HG03103 (cell line): ENCODE data around the gene NEU2.

ENCODE experiments used
- ATAC-seq: cut with Tn5 transposase; IDR thresholded peaks from one replicate; pipeline ENCODE4 v1.9.1; 2021; ENCODE audit warnings: low read depth; ENCODE audit not compliant: unreplicated experiment

The NEU2 gene

GRCh38 chr2:233072838-233073237 lies 40.4 kb downstream of the NEU2 start:
- no peak for ATAC-seq

- no peak for ATAC-seq
Measured at GRCh38 chr2:233074106-233074505, 41.6 kb downstream of the NEU2 start.

DNA sequence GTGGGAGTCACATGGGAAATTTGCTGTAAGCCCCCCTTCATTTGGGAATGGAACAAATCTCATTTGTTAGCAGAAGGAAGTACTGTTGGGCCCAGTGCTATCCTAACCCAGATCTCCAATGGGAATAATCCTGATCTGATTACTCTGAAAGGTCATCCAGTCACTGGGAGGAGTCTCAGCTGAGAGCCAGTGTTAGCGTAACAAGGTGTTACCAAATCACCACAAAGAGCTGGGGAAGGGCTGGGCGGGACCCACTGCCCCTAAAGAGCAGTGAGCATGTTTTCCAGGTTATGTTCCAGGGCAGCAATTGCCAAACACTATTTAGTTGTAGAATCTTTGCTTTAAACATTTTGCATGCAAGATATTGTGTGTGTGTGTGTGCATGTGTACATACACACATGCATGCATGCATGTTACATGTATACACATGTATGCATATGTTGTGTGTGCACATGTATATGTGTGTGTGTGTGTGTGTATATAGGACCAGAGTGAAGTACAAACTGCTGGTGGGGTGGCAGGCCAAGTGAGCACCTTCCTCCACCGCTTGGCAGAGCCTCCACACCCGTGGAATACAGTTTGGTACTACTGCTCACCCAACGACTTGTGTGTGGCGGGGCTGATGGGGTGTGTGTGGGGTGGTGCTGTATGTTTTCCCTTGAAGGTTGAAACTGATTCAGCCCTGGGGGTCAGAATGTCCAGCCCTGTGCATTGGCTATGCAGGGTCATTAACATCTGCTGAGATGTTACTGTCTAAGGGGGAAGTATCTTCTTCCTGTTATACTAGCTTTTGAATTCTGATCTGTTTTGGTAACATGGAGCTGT lies 42.9 kb downstream of the NEU2 start:
- peak; percentile 23 for ATAC-seq

DNA sequence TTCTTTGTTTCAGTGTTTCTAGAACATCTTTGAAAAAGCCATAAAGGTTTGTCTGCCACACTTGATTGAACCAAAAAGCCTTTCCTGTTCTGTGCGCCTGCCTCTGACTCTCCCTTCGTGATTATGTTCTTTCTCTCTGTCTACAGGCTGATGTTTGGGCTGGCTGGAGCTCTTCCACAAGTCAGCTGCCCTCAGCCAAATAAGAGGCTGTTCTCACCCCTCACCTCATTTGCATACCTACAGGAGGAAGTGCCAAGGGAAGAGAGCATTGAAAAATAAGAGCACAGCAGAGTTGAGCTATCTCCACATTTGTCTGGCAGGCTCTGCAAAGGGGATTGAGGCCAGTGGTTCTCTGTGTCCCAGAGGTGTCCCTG lies 43.5 kb downstream of the NEU2 start:
- peak; percentile 49 for ATAC-seq

DNA sequence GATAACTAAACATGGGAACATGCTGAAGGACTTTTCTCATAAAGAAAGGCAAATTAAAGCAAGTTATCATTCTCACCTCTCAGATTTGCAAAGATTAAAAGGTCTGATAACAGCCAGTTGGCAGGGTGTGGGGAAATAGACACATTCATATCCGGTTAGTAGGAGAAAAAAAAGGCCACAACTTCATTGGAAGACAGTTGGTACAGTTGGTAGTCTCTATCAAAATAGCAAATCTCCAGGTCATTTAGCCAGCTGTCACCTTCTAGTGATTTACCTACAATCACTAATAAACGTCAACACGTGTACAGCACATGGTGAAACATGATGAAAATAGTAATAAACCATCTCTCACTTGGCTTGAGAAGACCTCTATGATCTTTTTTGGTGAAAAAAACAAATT lies 44.3 kb downstream of the NEU2 start:
- no peak for ATAC-seq

- peak; percentile 30 for ATAC-seq
Measured at GRCh38 chr2:233079473-233079877, 47.0 kb downstream of the NEU2 start.

DNA sequence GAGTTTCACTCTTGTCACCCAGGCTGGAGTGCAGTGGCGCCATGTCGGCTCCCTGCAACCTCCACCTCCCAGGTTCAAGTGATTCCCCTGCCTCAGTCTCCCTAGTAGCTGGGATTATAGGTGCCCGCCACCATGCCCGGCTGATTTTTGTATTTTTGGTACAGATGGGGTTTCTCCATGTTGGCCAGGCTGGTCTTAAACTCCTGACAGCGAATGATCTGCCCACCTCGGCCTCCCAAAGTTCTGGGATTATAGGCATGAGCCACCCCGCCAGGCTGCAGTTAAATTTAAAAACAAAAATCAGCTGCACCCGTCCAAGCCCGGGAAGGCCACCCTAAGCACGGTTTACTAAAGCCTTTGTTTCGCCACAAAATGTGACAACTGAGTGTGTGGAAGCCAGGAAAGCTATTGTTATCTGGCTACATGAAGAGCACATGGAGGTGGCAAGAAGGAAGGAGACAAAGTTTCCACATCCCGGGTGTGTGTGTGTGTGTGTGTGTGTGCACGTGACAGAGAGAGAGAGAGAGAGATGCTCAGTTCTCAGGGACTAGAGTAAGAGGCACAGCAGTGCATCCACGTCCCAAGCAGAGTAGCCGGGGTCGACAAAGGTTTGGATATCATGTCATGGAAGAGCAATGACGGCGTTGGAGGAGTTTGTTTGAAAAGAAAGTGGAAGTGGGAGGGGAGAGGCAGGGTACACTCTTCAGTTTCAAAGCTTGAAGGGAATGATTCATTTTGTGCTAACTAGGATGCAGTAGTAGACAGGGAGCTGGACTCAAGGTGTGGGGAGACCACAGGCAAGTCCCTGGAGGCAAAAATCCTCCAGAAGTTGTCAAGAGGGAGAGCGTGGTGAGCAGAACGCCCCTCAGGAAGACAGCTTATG lies 47.7 kb downstream of the NEU2 start:
- ATAC-seq: no peak

DNA sequence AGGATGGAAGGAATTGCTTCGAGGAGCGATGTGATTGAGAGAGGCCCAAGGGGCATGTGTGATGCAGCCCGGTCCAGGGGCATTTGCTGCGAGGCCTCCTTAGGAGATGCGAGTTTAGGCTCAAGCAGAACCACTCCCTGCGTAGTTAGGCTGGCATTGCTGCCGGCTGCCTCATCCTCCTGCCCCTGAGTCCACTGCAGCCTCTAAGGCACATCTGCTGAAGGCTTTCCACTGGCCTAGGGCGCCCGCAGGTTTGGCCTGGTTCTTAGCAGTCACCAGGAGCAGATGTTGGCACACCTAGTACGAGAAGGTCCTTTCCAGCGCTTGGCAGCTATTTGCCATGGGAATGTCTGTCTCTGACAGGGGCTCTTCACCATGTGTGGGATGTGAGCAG lies 48.4 kb downstream of the NEU2 start:
- ATAC-seq: no peak

DNA sequence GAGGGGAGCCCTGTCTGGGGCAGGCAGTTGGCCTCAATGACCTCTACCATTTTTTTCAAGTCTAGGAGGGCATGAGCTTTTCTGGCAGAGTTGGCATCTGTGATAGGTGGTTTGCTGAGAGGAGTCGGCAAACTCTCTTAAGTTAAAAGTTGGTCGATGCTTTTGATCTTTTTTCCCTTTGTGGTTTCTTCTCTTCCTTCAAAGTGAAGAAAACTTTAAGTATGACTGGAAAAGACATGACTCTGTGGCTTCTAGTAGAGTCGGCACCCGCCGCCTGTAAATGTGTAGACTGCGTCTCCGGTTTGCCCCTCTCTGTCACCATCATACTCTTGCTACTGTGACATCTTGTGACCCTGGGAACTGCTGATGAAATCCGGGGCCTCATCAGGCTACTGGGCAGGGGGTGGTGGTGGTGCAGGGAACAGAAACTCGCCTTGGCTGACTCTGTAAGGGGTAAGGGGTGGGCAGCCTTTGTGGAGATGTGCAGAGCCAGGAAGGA lies 48.8 kb downstream of the NEU2 start:
- no peak for ATAC-seq

GRCh38 chr2:233081731-233082221 lies 49.3 kb downstream of the NEU2 start:
- ATAC-seq: peak; percentile 2

GRCh38 chr2:233082222-233082930 lies 49.9 kb downstream of the NEU2 start:
- peak; percentile 34 for ATAC-seq

DNA sequence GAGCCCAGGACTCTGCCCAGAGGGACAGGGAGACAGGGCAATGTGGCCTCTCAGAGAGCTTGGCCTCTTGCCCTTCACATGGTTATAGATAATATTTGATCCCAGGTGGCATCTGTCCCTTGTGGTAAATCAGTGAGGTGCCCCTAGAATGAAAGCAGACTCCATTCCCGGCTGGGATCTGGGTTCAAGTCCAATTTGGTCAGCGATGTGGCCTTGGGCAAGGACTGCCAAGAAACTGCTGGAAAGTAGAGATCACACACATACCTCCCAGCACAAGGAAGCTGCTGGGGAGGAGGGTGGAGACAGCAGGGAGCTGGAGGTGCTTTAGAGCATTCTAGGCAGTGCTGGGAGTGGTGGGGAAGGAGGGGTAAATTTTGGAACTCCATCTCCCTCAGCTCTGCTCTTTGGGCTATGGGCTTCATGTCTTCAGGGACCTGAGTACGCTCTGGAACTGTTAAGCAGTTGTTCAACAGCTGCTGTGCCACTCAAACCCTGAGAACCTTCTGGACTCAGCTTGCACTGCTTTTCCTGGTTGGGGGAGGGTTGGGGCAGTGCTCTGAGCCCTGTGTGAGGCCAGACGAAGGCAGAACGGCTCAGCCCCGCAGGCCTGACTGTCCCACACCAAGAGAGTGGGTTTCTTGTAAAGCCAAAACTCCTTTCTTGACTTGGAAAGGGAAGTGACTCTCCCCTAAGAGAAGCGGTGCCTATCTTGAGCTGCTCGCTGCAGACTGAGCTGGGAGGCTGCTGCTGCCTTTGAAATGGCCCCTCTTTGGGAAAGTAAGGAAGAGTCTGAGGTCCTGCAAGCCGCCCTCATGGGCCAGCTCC lies 50.7 kb downstream of the NEU2 start:
- no peak for ATAC-seq

DNA sequence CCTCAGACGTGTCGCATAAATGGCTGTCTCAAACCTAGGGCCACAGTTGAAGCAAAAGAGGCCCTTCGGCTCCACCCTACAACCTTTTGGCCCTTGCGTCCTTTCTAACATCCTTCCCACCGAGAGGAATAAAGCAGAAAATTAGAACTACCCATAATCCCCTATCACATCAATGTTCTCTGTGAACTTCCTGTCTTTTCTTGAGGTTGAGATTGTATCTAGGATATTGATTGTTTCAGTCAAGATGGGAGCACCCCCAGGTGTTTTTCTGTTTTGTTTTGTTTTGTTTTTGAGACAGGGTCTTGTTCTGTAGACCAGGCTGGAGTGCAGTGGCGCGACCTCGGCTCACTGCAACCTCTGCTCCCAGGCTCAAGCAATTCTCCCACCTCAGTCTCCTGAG lies 51.3 kb downstream of the NEU2 start:
- ATAC-seq: no peak

DNA sequence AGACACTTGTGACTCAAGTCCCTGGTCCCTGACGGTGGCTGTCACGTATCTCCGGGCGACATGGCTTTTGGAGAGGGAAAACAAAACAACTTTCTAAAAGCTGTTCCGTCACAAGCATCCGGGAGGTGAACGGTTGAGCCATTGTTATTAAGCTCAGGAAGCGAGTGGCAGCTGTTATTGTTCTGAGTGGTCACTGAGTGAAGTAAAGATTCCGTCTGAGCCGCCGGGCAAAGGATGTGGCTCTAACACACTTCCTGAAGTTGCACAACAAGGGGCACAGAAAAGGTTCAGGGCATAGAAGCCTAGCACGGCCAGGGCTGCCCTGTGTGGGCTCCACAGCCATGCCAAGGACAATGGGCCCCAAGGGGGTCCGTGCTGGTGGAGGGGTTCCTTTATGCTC lies 52.0 kb downstream of the NEU2 start:
- no peak for ATAC-seq
